Heart left ventricle (tissue), 16 donors: ENCODE data around the gene ARHGAP23. TPM values are rescaled to one million over a fixed set of nuclear protein-coding genes. Genes with fewer than 3 reads are reported as not detected.
A peak's percentile ranks its signal among the peaks of the same experiment; 100 is the strongest.

ENCODE experiments used
- ATAC-seq, 4 donors: fragments of 200-7000 bp; cut with Tn5 transposase; one replicate each; pipeline ENCODE4 v1.9.1; 2020 to 2022; ENCODE audit warnings: moderate library complexity in 4 of 4, mild to moderate bottlenecking in 3 of 4, moderate number of reproducible peaks in 1 of 4
- DNase-seq, 5 donors: peaks; one replicate each; pipeline ENCODE4 v3.0.0-alpha.2; 2020
- H3K27ac ChIP-seq, 12 donors: fragments of 200-600 bp; sonication (generic) in 4 of 12; one replicate each; pipeline versions ENCODE4 v1.5.0 to v1.8.0; 2016 to 2022; ENCODE audit warnings: mild to moderate bottlenecking in 2 of 12
- H3K27me3 ChIP-seq, 9 donors: fragments of 200-600 bp; sonication (generic) in 2 of 9; one replicate each; pipeline versions ENCODE4 v1.5.1 to v1.8.0; 2016 to 2022; ENCODE audit warnings: mild to moderate bottlenecking in 3 of 9
- H3K36me3 ChIP-seq, 9 donors: fragments of 200-600 bp; sonication (generic) in 2 of 9; one replicate each; pipeline versions ENCODE4 v1.5.0 to v1.8.0; 2018 to 2022; ENCODE audit warnings: mild to moderate bottlenecking in 2 of 9
- H3K4me1 ChIP-seq, 12 donors: fragments of 200-600 bp; sonication (generic) in 4 of 12; one replicate each; pipeline versions ENCODE4 v1.5.0 to v1.8.0; 2016 to 2022; ENCODE audit warnings: mild to moderate bottlenecking in 3 of 12
- H3K4me3 ChIP-seq, 12 donors: fragments of 200-600 bp; sonication (generic) in 4 of 12; one replicate each; pipeline versions ENCODE4 v1.5.0 to v1.8.0; 2017 to 2022; ENCODE audit warnings: mild to moderate bottlenecking in 9 of 12, moderate library complexity in 4 of 12
- H3K9me3 ChIP-seq, 12 donors: fragments of 200-600 bp; sonication (generic) in 4 of 12; one replicate each; pipeline versions ENCODE4 v1.5.0 to v1.8.0; 2016 to 2022; ENCODE audit warnings: mild to moderate bottlenecking in 1 of 12
- CTCF ChIP-seq, 12 donors: fragments of 200-600 bp; sonication (generic) in 4 of 12; IDR thresholded peaks; one replicate each; pipeline versions ENCODE4 v1.5.0 to v1.8.0; 2018 to 2022; ENCODE audit warnings: antibody characterized with exemption in 12 of 12, mild to moderate bottlenecking in 5 of 12
- POLR2A ChIP-seq, 2 donors: fragments of 450-650 bp; IDR thresholded peaks; one replicate each; pipeline ENCODE4 v1.6.1; 2017; ENCODE audit warnings: antibody characterized with exemption in 2 of 2, mild to moderate bottlenecking in 2 of 2, moderate library complexity in 2 of 2
- WGBS, 4 donors: extraction: QIAGEN DNeasy Blood & Tissue Kit in 2 of 4; methylation state at CpG; one replicate each; pipeline versions ENCODE4 v1.1.5 to v1.1.7; 2013 to 2018; 5-methylcytosine and 5-hydroxymethylcytosine counted together
- intact Hi-C, 10 donors: fragments of 100-400 bp; cut with DNase I; formaldehyde crosslinking; loops; one replicate each; pipeline versions ENCODE4 v1.11.1 to v1.14.2; 2022
- polyA plus RNA-seq, 2 donors: library from polyadenylated mRNA; stranded (reverse); fragments of 200-250 nt; gene quantifications; one replicate each; pipeline ENCODE4 v1.2.3, GENCODE V29; 2013
- total RNA-seq, 9 donors: library from RNA; depleted of rRNA in 2 of 9; stranded (reverse); fragments of >200 nt in 2 of 9; fragmentation: NEBNext Ultra II Directional in 3 of 9; extraction: Animal tissue kit (Norgen Biotek cat#: 25700) in 3 of 9; gene quantifications; one replicate each; pipeline versions ENCODE4 v1.1.0 to v1.2.4, GENCODE V29; 2016 to 2023
- donor health status: ischemic (EF 13 %, LVEDD 7.1; RV severe dilation, severe dysfunction).
- donor health status: healthy with polysubstance abuse.
- donor health status: DM: no; HTN: yes; CAD: no.
- donor health status: DM: no; HTN: no; CAD: no.
- donor health status: ischemic (EF 25% LVEDD 6.9; RV normal size, moderate dysfunction).
- donor health status: ischemic (EF 25% LVEDD 5.7; RV mildly dilated, moderate dysfunction).
- donor health status: healthy.
- donor health status: DM: yes; HTN: yes; CAD: no.
- donor health status: ischemic (EF 35%, LVEDD 5.7; RV mildly dilated, moderate dysfunction).
- donor health status: nonischemic (EF 11% LVEDD 7.7; RV severe dilation, severe dysfunction).
- donor health status: DM: yes; HTN: yes; CAD: no.
- donor health status: PGD.
- donor health status: ischemic (EF 29% LVEDD 5.4; RV normal size, mild dysfunction).
- donor health status: nonischemic (EF 23%, LVEDD 6.1; RV moderate dilation, normal function).

ARHGAP23 gene
- total and polyA plus RNA-seq, 11 donors, result 28.0 to 73.1 (median 66.3) TPM

DNA sequence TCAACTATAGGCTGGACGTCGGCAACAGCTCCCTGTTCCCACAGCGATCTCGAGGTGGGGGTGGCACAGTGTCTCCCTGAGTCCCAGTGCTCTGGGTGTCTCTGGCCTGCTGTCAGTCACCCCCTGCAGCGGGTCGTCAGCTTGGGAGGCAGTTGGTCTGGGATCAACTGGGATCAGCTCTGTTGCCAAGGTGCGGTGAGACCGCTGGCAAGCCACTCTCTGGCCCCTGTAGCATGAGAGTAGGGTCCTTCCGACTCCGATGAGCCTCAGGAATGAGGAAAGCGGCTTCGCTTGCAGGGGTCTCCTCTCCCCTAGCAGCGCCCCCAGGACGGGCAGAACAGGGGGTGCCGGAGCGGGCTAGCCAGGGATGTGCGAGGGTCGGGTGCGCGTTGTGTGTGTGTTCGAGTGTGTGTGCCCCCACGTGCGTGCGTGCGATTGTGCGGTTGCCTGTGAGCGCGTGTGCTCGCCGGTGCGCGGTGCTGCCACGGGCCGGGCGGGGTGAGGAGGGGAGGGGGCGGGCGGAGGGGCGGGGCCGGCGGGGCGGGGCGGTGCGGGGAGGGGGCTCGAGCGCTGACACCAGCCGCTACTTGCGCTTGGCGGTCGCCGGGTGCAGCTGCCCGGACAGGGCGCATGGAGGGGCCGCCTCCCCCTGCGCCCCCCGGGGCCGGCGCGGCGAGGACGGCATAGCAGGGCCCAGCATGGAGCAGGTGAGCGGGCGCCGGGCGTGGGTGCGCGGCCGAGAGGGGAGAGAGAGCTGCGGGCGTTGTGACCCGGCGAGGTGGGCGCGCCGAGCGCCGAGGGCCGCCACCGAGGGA is 9.4 kb upstream of the ARHGAP23 start:
- peak overlapping the region in 10 of 12 donors; percentile 5 to 56 (median 42) for H3K4me3 ChIP-seq
- peak overlapping the region in 1 of 12 donors; percentile 79 for H3K27ac ChIP-seq
- DNase-seq (no peak), ATAC-seq (no peak)
- intact Hi-C loops, result no loop called here
- TF ChIP-seq POLR2A (IDR thresholded peaks at IDR 0.05) (no peak), CTCF (IDR thresholded peaks at IDR 0.05) (no peak)
- H3K4me1 ChIP-seq, result peaks cover 0 to 49% (median 27%) of the 10 kb centered on the region in 12 donors
- H3K27me3 ChIP-seq, result peaks cover 0 to 31% (median 19%) of the 10 kb centered on the region in 9 donors
- H3K36me3 ChIP-seq, result no peaks in the 10 kb centered on the region
- no peaks in the 10 kb centered on the region for H3K9me3 ChIP-seq
- 3 to 5% (median 4%) methylated on average over 25 to 74 of the region's 78 CpGs for WGBS, 4 donors

DNA sequence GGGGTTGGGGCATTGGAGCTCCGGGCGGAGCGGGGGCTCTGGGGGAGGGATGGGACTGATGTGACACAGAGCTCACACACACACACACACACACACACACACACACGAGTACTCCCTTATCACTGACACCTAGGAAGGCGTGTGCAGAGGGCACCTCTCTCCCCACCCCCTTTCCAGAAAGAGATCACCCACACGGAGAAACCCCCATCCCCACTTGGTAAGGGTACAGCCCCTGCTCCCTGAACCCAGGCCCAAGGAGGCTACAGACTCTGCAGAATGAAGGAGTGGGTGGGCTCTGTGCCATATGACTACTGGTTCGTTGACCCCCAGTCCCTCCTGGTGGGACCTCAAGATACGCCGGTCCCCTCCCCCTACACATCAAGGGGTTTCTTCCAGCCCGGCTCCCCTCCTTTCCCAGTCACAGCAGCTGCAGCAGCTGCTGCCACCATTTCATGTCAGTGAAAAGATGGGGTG is 8.7 kb upstream of the ARHGAP23 start:
- peak overlapping the region in 1 of 12 donors; percentile 79 for H3K27ac ChIP-seq
- intact Hi-C loops, result no loop called here

DNA sequence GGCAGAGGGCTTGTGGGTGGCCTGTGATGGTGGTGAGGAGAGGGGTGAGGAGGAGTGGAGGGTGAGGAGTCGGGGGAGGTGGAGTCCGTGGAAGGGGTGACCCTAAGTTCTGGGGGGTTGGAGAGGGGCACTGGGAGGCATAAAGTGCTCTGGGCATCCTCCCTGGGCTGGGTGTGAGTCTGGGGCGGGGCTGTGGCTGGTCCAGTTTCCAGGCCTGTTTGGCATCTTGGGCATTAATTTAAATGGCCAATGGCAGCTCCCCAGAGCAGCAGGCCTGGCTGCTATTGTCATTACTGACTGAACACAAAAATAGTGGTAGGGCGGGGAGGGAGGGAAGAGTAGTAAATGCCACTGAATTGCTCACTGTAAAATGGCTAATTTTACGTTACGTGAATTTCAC is 7.7 kb upstream of the ARHGAP23 start:
- H3K36me3 ChIP-seq, result no peaks in the 10 kb centered on the region
- TF ChIP-seq POLR2A (IDR thresholded peaks at IDR 0.05) (no peak), CTCF (IDR thresholded peaks at IDR 0.05) (no peak)
- intact Hi-C loops, result loop anchor here in 9 of 10 donors (5.0 to 10.0 kb wide), 6 partner anchors 62 to 247 kb away; no protein-coding TSS in a partner anchor
- peak overlapping the region in 7 of 12 donors; percentile 27 to 79 (median 76) for H3K27ac ChIP-seq
- DNase-seq (no peak), ATAC-seq (peak; percentile 4 to 47 (median 20))
- no peak overlapping the region for H3K4me3 ChIP-seq
- no peaks in the 10 kb centered on the region for H3K9me3 ChIP-seq
- peaks cover 0 to 57% (median 28%) of the 10 kb centered on the region in 12 donors for H3K4me1 ChIP-seq
- WGBS, 4 donors, result 66 to 77% (median 69%) methylated on average over 6 of the region's 6 CpGs
- peaks cover 0 to 31% (median 19%) of the 10 kb centered on the region in 9 donors for H3K27me3 ChIP-seq

More for the DNA sequence above, 8.7 kb upstream of the ARHGAP23 start:
- 16 to 37% (median 22%) methylated on average over 8 to 10 of the region's 10 CpGs for WGBS, 4 donors
- peaks cover 0 to 31% (median 19%) of the 10 kb centered on the region in 9 donors for H3K27me3 ChIP-seq
- H3K4me1 ChIP-seq, result peaks cover 0 to 55% (median 27%) of the 10 kb centered on the region in 12 donors
- no peaks in the 10 kb centered on the region for H3K36me3 ChIP-seq
- no peaks in the 10 kb centered on the region for H3K9me3 ChIP-seq
- TF ChIP-seq POLR2A (IDR thresholded peaks at IDR 0.05) (no peak), CTCF (IDR thresholded peaks at IDR 0.05) (no peak)
- H3K4me3 ChIP-seq, result peak overlapping the region in 9 of 12 donors; percentile 5 to 56 (median 42)
- DNase-seq, result no peak
- ATAC-seq, result no peak
